GM21447 (cell line): Measurements from ENCODE around the gene UNC50.

Experiments
- ATAC-seq: cut with Tn5 transposase; IDR thresholded peaks from one replicate; pipeline ENCODE4 v1.9.1; 2021; ENCODE audit not compliant: unreplicated experiment

The UNC50 gene

DNA sequence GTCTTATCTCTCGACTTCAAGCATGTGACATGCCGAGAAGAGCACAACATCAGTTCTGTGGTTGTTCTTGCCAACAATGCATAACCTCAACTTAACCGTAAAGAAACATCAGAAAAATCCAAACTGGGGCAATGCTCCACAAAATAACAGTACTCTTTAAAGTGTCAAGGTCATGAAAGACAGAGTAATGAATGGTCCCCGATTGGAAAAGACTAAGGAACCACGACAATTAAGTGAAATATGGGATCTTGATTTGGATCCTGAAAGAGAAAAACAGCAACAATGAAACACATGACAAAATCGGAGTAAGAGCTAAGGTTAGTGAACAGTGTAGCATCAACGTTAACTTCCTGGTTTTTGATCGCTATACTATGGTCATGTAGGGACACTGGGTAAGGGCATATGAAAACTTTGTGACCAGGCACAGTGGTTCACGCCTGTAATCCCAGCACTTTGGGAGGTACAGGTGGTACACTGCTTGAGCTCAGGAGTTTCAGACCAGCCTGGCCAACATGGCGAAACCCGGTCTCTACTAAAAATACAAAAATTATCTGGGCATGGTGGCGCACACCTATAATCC is 55.2 kb downstream of the UNC50 start:
- no peak for ATAC-seq

DNA sequence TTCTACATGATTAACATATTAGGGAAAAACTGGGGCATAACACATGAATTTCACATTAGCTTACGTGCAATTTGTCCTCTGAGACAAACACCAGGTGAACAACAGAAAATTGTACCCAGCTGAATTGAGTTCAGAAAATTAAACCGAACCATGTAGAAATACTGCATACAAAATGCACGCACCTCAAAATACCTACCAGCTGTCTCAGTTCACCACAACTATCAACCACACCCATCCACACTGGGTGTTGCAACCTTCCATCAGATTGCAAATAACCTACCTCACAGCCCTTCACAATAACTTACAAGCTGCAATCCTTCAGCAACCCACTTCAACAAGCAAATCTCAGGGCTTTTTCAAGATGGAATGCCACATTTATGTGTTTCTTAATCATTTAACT is 55.9 kb downstream of the UNC50 start:
- ATAC-seq: no peak

DNA sequence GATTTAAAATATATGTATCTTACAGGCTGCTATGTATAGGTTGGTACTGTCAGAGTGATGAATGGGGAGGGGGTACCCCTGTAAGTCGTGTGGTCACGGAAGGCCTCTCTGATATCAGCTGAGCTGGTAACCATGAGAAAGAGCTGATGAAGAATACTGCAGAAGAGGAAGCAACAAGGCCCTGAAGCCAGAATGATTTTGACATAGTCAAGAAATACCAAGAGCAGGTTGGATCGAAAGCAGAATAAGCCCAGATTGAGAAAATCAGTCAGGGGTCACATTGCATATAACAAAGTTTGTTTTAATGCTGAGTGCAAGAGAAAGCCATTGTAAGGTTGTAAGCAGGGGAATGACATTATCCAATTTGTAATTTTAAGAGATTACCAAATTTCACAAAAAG is 57.3 kb downstream of the UNC50 start:
- ATAC-seq: no peak
